Measurements from ENCODE around the gene ST7L.

- TF ChIP-seq POLR2A (IDR thresholded peaks at IDR 0.05; ENCODE audit: low read depth, low read length) (no peak), POLR2AphosphoS5 (IDR thresholded peaks at IDR 0.05; ENCODE audit: low read depth, low read length) (no peak), POU2F2 (IDR thresholded peaks at IDR 0.05; ENCODE audit: low read depth, low read length) (no peak)
Measured at GRCh38 chr1:112504001-112504660, 114.8 kb downstream of the ST7L start.

Data from GM12891 (cell line).